H9 (cell line): ENCODE data around the gene MGAT5. TPM values are rescaled to one million over a fixed set of nuclear protein-coding genes. Genes with fewer than 3 reads are reported as not detected.

ENCODE experiments used
- DNase-seq: peaks from one replicate; pipeline ENCODE4 v3.0.0-alpha.2; 2017
- H2AFZ ChIP-seq: one replicate; pipeline ENCODE4 v1.6.1; 2013; ENCODE audit warnings: mild to moderate bottlenecking, low read length, control low read depth, moderate library complexity
- H2AK5ac ChIP-seq: 2 replicates; pipeline ENCODE4 v1.6.1; 2013; ENCODE audit warnings: low read length, control low read depth, mixed read lengths; ENCODE audit not compliant: insufficient read length
- H2BK120ac ChIP-seq: one replicate; pipeline ENCODE4 v1.6.1; 2013; ENCODE audit warnings: low read depth, mild to moderate bottlenecking, low read length, control low read depth, inconsistent platforms; ENCODE audit not compliant: poor library complexity, severe bottlenecking
- H2BK12ac ChIP-seq: 2 replicates; pipeline ENCODE4 v1.6.1; 2013; ENCODE audit warnings: low read length, control low read depth, mixed read lengths, low read depth; ENCODE audit not compliant: insufficient read length
- H2BK15ac ChIP-seq: 2 replicates; pipeline ENCODE4 v1.6.1; 2013; ENCODE audit warnings: low read depth, low read length, control low read depth
- H2BK20ac ChIP-seq: one replicate; pipeline ENCODE4 v1.6.1; 2013; ENCODE audit warnings: low read depth, mild to moderate bottlenecking, low read length, control low read depth, inconsistent platforms; ENCODE audit not compliant: poor library complexity, severe bottlenecking
- H2BK5ac ChIP-seq: 2 replicates; pipeline ENCODE4 v1.6.1; 2013; ENCODE audit warnings: low read length, control low read depth, mixed read lengths; ENCODE audit not compliant: insufficient read length
- H3K14ac ChIP-seq: 2 replicates; pipeline ENCODE4 v1.6.1; 2013; ENCODE audit warnings: low read length, control low read depth; ENCODE audit not compliant: insufficient read depth
- H3K18ac ChIP-seq: 2 replicates; pipeline ENCODE4 v1.6.1; 2013; ENCODE audit warnings: low read depth, mild to moderate bottlenecking, mixed read lengths, low read length, control low read depth; ENCODE audit not compliant: insufficient read length
- H3K23ac ChIP-seq: 2 replicates; pipeline ENCODE4 v1.6.1; 2013; ENCODE audit warnings: low read length, control low read depth, mixed read lengths, low read depth; ENCODE audit not compliant: insufficient read length
- H3K23me2 ChIP-seq: 2 replicates; pipeline ENCODE4 v1.6.1; 2013; ENCODE audit warnings: low read depth, mild to moderate bottlenecking, mixed read lengths, low read length, control low read depth; ENCODE audit not compliant: insufficient read length, poor library complexity, severe bottlenecking
- H3K27ac ChIP-seq: 2 replicates; pipeline ENCODE4 v1.5.1; 2013; ENCODE audit warnings: low read length, control low read depth, mixed read lengths, low read depth; ENCODE audit not compliant: insufficient read length
- H3K27me3 ChIP-seq: 2 replicates; pipeline ENCODE4 v1.6.1; 2013; ENCODE audit warnings: low read length, control low read depth, inconsistent platforms; ENCODE audit not compliant: insufficient read depth
- H3K4ac ChIP-seq: 2 replicates; pipeline ENCODE4 v1.6.1; 2013; ENCODE audit warnings: low read depth, mild to moderate bottlenecking, control low read depth, inconsistent platforms, low read length, moderate library complexity
- H3K4me1 ChIP-seq: 2 replicates; pipeline ENCODE4 v1.6.1; 2013; ENCODE audit warnings: low read length, control low read depth, inconsistent platforms; ENCODE audit not compliant: insufficient read depth
- H3K4me2 ChIP-seq: 2 replicates; pipeline ENCODE4 v1.6.1; 2013; ENCODE audit warnings: low read length, control low read depth, mixed read lengths; ENCODE audit not compliant: insufficient read length, insufficient read depth
- H3K56ac ChIP-seq: 2 replicates; pipeline ENCODE4 v1.6.1; 2013; ENCODE audit warnings: low read depth, mild to moderate bottlenecking, mixed read lengths, low read length, control low read depth; ENCODE audit not compliant: insufficient read length
- H3K79me1 ChIP-seq: 2 replicates; pipeline ENCODE4 v1.6.1; 2013; ENCODE audit warnings: low read depth, mild to moderate bottlenecking, moderate library complexity, low read length, control low read depth, inconsistent platforms; ENCODE audit not compliant: insufficient read depth, poor library complexity, severe bottlenecking
- H3K79me2 ChIP-seq: 2 replicates; pipeline ENCODE4 v1.6.1; 2013; ENCODE audit warnings: low read length, control low read depth, inconsistent platforms; ENCODE audit not compliant: insufficient read depth
- H3K9ac ChIP-seq: 2 replicates; pipeline ENCODE4 v1.6.1; 2013; ENCODE audit warnings: low read length, control low read depth, mixed read lengths; ENCODE audit not compliant: insufficient read length; ENCODE audit errors: extremely low read depth
- H3K9me3 ChIP-seq: one replicate; pipeline ENCODE4 v1.6.1; 2013; ENCODE audit warnings: low read depth, low read length, inconsistent platforms; ENCODE audit not compliant: control insufficient read depth
- H3T11ph ChIP-seq: one replicate; pipeline ENCODE4 v1.6.1; 2013; ENCODE audit warnings: mild to moderate bottlenecking, low read length, control low read depth, inconsistent platforms
- H4K20me1 ChIP-seq: one replicate; pipeline ENCODE4 v1.6.1; 2013; ENCODE audit not compliant: control insufficient read depth, insufficient read length, insufficient read depth
- H4K5ac ChIP-seq: 2 replicates; pipeline ENCODE4 v1.6.1; 2013; ENCODE audit warnings: low read depth, mild to moderate bottlenecking, mixed read lengths, low read length, control low read depth; ENCODE audit not compliant: insufficient read length
- H4K8ac ChIP-seq: replicated peaks from 2 replicates; pipeline ENCODE4 v1.6.1; 2013; ENCODE audit warnings: low read length, control low read depth, mixed read lengths, low read depth; ENCODE audit not compliant: insufficient read length
- H4K91ac ChIP-seq: 2 replicates; pipeline ENCODE4 v1.6.1; 2013; ENCODE audit warnings: low read depth, mild to moderate bottlenecking, moderate library complexity, mixed read lengths, low read length, control low read depth; ENCODE audit not compliant: insufficient read length
- H3K27ac Mint-ChIP-seq, 3 experiments: 2 replicates in 2 of 3; 3 replicates in 1 of 3; pipeline ENCODE4 v1.8.0; 2020 to 2021; ENCODE audit warnings: mixed read lengths in 3 of 3, mild to moderate bottlenecking in 1 of 3, moderate library complexity in 1 of 3
- H3K27me3 Mint-ChIP-seq: 2 replicates; pipeline ENCODE4 v1.8.0; 2021; ENCODE audit warnings: low read depth, mild to moderate bottlenecking, moderate library complexity, mixed read lengths
- H3K36me3 Mint-ChIP-seq, 3 experiments: 2 replicates in 2 of 3; 3 replicates in 1 of 3; pipeline ENCODE4 v1.8.0; 2020 to 2021; ENCODE audit warnings: low read depth in 3 of 3, mixed read lengths in 3 of 3; ENCODE audit not compliant: insufficient read depth in 1 of 3
- H3K4me1 Mint-ChIP-seq, 2 experiments: 2 replicates each; pipeline ENCODE4 v1.8.0; 2020; ENCODE audit warnings: mixed read lengths in 2 of 2
- H3K4me3 Mint-ChIP-seq, 2 experiments: 2 replicates in 1 of 2; 3 replicates in 1 of 2; pipeline ENCODE4 v1.8.0; 2020 to 2021; ENCODE audit warnings: mild to moderate bottlenecking in 2 of 2, mixed read lengths in 2 of 2, moderate library complexity in 1 of 2
- H3K9me3 Mint-ChIP-seq, 2 experiments: 2 replicates in 1 of 2; 3 replicates in 1 of 2; pipeline ENCODE4 v1.8.0; 2020; ENCODE audit warnings: mild to moderate bottlenecking in 2 of 2, mixed read lengths in 2 of 2, moderate library complexity in 1 of 2
- CTCF ChIP-seq: fragments of 200-600 bp; sonication (generic); conservative IDR thresholded peaks from 3 replicates; pipeline ENCODE4 v1.8.0; 2021; ENCODE audit warnings: antibody characterized with exemption, mild to moderate bottlenecking
- WGBS: extraction: QIAGEN DNeasy Blood & Tissue Kit; methylation state at CpG from one replicate; pipeline ENCODE4 v1.1.7; 2013; ENCODE audit warnings: missing lambda C conversion rate, low lambda C conversion rate, mixed read lengths; ENCODE audit not compliant: insufficient read length; ENCODE audit errors: extremely low coverage; 5-methylcytosine and 5-hydroxymethylcytosine counted together
- total RNA-seq: library from RNA; stranded (reverse); gene quantifications from 2 replicates; pipeline ENCODE4 v1.2.1, GENCODE V29; 2021

Gene MGAT5
- total RNA-seq, 1 experiment from 2014 or later, result 25.7 TPM

DNA sequence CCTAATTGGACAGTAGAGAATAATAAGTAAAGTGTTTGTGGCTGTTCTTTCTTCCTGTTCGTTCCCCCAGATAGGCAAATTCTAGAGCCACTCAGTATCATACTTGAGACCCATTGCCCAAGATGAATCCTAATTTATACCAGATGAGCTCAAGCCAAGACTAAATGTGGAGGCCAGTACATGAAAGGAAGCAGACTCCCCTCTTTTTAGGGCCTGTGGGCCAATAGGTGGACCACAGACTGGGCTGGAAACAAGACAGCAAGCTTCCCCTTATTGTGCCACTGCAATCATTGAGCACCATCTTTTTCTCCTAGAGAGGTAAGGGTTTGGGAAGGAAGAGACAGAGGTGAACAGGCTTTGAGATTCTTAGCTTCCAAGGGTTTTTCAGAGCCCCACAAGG lies 141.9 kb downstream of the MGAT5 start:
- no peak overlapping the region for H3K4me2 ChIP-seq
- H3K14ac ChIP-seq, result no peak overlapping the region
- no peak overlapping the region for H4K8ac ChIP-seq
- H3K27ac Mint-ChIP-seq, result no peak overlapping the region
- H3K36me3 Mint-ChIP-seq, result no peaks in the 10 kb centered on the region
- no peaks in the 10 kb centered on the region for H3K9me3 ChIP-seq
- no peaks in the 10 kb centered on the region for H3K4me1 ChIP-seq
- H2AK5ac ChIP-seq, result no peak overlapping the region
- no peak overlapping the region for H3K27ac ChIP-seq
- H4K20me1 ChIP-seq, result no peaks in the 10 kb centered on the region
- H2BK15ac ChIP-seq, result no peak overlapping the region
- no peak overlapping the region for H4K5ac ChIP-seq
- no peaks in the 10 kb centered on the region for H3K23me2 ChIP-seq
- no peak overlapping the region for H3K4me3 Mint-ChIP-seq
- TF ChIP-seq CTCF, result no peak
- H3K79me1 ChIP-seq, result no peaks in the 10 kb centered on the region
- H3K79me2 ChIP-seq, result no peaks in the 10 kb centered on the region
- H3K4me1 Mint-ChIP-seq, result peaks cover 8 to 9% of the 10 kb centered on the region in 2 experiments
- DNase-seq, result no peak
- H3K23ac ChIP-seq, result no peak overlapping the region
- H2AFZ ChIP-seq, result no peak overlapping the region
- H3K27me3 ChIP-seq, result no peaks in the 10 kb centered on the region
- H4K91ac ChIP-seq, result no peak overlapping the region
- no peak overlapping the region for H2BK120ac ChIP-seq
- no peak overlapping the region for H3T11ph ChIP-seq
- H3K9me3 Mint-ChIP-seq, result no peaks in the 10 kb centered on the region
- H2BK20ac ChIP-seq, result no peak overlapping the region
- H3K4ac ChIP-seq, result no peak overlapping the region
- H3K56ac ChIP-seq, result no peak overlapping the region
- H3K18ac ChIP-seq, result no peak overlapping the region
- H3K9ac ChIP-seq, result no peak overlapping the region
- H2BK12ac ChIP-seq, result no peak overlapping the region
- no peaks in the 10 kb centered on the region for H3K27me3 Mint-ChIP-seq
- no CpG with 5 or more reads among the region's 1 CpG for WGBS
- H2BK5ac ChIP-seq, result no peak overlapping the region
